Parathyroid adenoma (tissue), 2 donors: ENCODE data around the gene STARD13.

Experiments
- H2AFZ ChIP-seq: fragments of 300-600 bp; sonication (generic); one replicate; pipeline ENCODE4 v1.7.0; 2017; ENCODE audit warnings: antibody characterized with exemption, mild to moderate bottlenecking
- H3K27ac ChIP-seq: fragments of 300-600 bp; sonication (generic); one replicate; pipeline ENCODE4 v1.7.0; 2017
- H3K27me3 ChIP-seq: fragments of 300-600 bp; sonication (generic); one replicate; pipeline ENCODE4 v1.7.0; 2017; ENCODE audit warnings: low read length; ENCODE audit not compliant: control insufficient read depth, insufficient read depth
- H3K36me3 ChIP-seq: fragments of 300-600 bp; sonication (generic); one replicate; pipeline ENCODE4 v1.7.0; 2017; ENCODE audit warnings: low read length; ENCODE audit not compliant: control insufficient read depth, insufficient read depth
- H3K4me1 ChIP-seq: fragments of 300-600 bp; sonication (generic); one replicate; pipeline ENCODE4 v1.7.0; 2017; ENCODE audit warnings: control low read depth
- H3K4me2 ChIP-seq: fragments of 300-600 bp; sonication (generic); one replicate; pipeline ENCODE4 v1.7.0; 2017; ENCODE audit warnings: low read length
- H3K4me3 ChIP-seq: fragments of 300-600 bp; sonication (generic); one replicate; pipeline ENCODE4 v1.7.0; 2017; ENCODE audit warnings: low read depth, low read length
- H3K79me2 ChIP-seq: fragments of 300-600 bp; sonication (generic); one replicate; pipeline ENCODE4 v1.7.0; 2017; ENCODE audit warnings: control low read depth
- H3K9ac ChIP-seq: fragments of 300-600 bp; sonication (generic); one replicate; pipeline ENCODE4 v1.7.0; 2017; ENCODE audit warnings: mild to moderate bottlenecking
- H3K9me3 ChIP-seq: fragments of 300-600 bp; sonication (generic); one replicate; pipeline ENCODE4 v1.7.0; 2017; ENCODE audit warnings: low read length; ENCODE audit not compliant: control insufficient read depth
- CTCF ChIP-seq: fragments of 300-600 bp; sonication (generic); IDR thresholded peaks from one replicate; pipeline ENCODE4 v1.7.0; 2017; ENCODE audit warnings: antibody characterized with exemption, mild to moderate bottlenecking
- donor health status: primary hyperparathyroidism.

Gene STARD13

GRCh38 chr13:33110386-33110712 is 175.2 kb downstream of the STARD13 start:
- no peaks in the 10 kb centered on the region for H3K79me2 ChIP-seq
- H3K4me1 ChIP-seq, result peaks cover 2% of the 10 kb centered on the region
- no peaks in the 10 kb centered on the region for H3K9me3 ChIP-seq
- H3K9ac ChIP-seq, result no peak overlapping the region
- H3K4me2 ChIP-seq, result no peak overlapping the region
- no peak for TF ChIP-seq CTCF
- no peaks in the 10 kb centered on the region for H3K27me3 ChIP-seq
- H3K4me3 ChIP-seq, result no peak overlapping the region
- no peak overlapping the region for H2AFZ ChIP-seq
- H3K27ac ChIP-seq, result no peak overlapping the region
- H3K36me3 ChIP-seq, result no peaks in the 10 kb centered on the region

GRCh38 chr13:33109801-33110200 is 175.8 kb downstream of the STARD13 start:
- H3K36me3 ChIP-seq, result no peaks in the 10 kb centered on the region
- H3K4me1 ChIP-seq, result peaks cover 2% of the 10 kb centered on the region
- H3K9me3 ChIP-seq, result no peaks in the 10 kb centered on the region
- no peak overlapping the region for H3K27ac ChIP-seq
- H3K4me2 ChIP-seq, result no peak overlapping the region
- TF ChIP-seq CTCF, result no peak
- no peaks in the 10 kb centered on the region for H3K79me2 ChIP-seq
- no peaks in the 10 kb centered on the region for H3K27me3 ChIP-seq
- no peak overlapping the region for H3K4me3 ChIP-seq
- H2AFZ ChIP-seq, result no peak overlapping the region
- H3K9ac ChIP-seq, result no peak overlapping the region

GRCh38 chr13:33109271-33109697 is 176.3 kb downstream of the STARD13 start:
- Histone ChIP-seq H3K27me3 (no peaks in the 10 kb centered on the region), H3K79me2 (no peaks in the 10 kb centered on the region), H3K36me3 (no peaks in the 10 kb centered on the region), H3K4me1 (peaks cover 2% of the 10 kb centered on the region), H3K9ac (no peak overlapping the region), H3K9me3 (no peaks in the 10 kb centered on the region), H2AFZ (no peak overlapping the region), H3K27ac (no peak overlapping the region), H3K4me2 (no peak overlapping the region), H3K4me3 (no peak overlapping the region)
- TF ChIP-seq CTCF, result no peak

GRCh38 chr13:33108620-33109019 is 176.9 kb downstream of the STARD13 start:
- H3K9ac ChIP-seq, result no peak overlapping the region
- no peaks in the 10 kb centered on the region for H3K27me3 ChIP-seq
- no peaks in the 10 kb centered on the region for H3K9me3 ChIP-seq
- peaks cover 2% of the 10 kb centered on the region for H3K4me1 ChIP-seq
- no peak overlapping the region for H3K4me3 ChIP-seq
- H3K4me2 ChIP-seq, result no peak overlapping the region
- no peak overlapping the region for H2AFZ ChIP-seq
- H3K27ac ChIP-seq, result no peak overlapping the region
- H3K36me3 ChIP-seq, result no peaks in the 10 kb centered on the region
- TF ChIP-seq CTCF, result no peak
- no peaks in the 10 kb centered on the region for H3K79me2 ChIP-seq

GRCh38 chr13:33107361-33107760 is 178.2 kb downstream of the STARD13 start:
- H3K9me3 ChIP-seq, result no peaks in the 10 kb centered on the region
- H3K36me3 ChIP-seq, result no peaks in the 10 kb centered on the region
- TF ChIP-seq CTCF, result no peak
- no peak overlapping the region for H2AFZ ChIP-seq
- H3K4me2 ChIP-seq, result no peak overlapping the region
- no peaks in the 10 kb centered on the region for H3K27me3 ChIP-seq
- H3K79me2 ChIP-seq, result no peaks in the 10 kb centered on the region
- no peak overlapping the region for H3K27ac ChIP-seq
- H3K4me1 ChIP-seq, result peaks cover 2% of the 10 kb centered on the region
- no peak overlapping the region for H3K9ac ChIP-seq
- H3K4me3 ChIP-seq, result no peak overlapping the region
